RPMI7951 (cell line): Measurements from ENCODE around the gene LATS1. TPM values are rescaled to one million over a fixed set of nuclear protein-coding genes. Genes with fewer than 3 reads are reported as not detected.
"Not testable (repeated sequence)": the region's sequence is repeated elsewhere in the genome, so short reads cannot be mapped to it uniquely, and the experiment has no call there.

Source experiments
- DNase-seq: peaks from one replicate; pipeline ENCODE4 v3.0.0-alpha.2; 2012; ENCODE audit warnings: low read depth
- total RNA-seq: library from RNA; depleted of rRNA; stranded (reverse); fragments of >200 nt; shearing (Covaris generic); gene quantifications from 2 replicates; pipeline ENCODE4 v1.2.3, GENCODE V29; 2014

The LATS1 gene
- total RNA-seq, 1 experiment from 2014 or later: 23.1 TPM

GRCh38 chr6:149728499-149729234 is 10.8 kb upstream of the LATS1 start:
- DNase-seq: no peak

- no peak for DNase-seq
Observed at GRCh38 chr6:149727793-149728498, 10.0 kb upstream of the LATS1 start.

- no peak for DNase-seq
Observed at GRCh38 chr6:149725785-149726184, 7.9 kb upstream of the LATS1 start.

GRCh38 chr6:149723771-149724417 is 6.0 kb upstream of the LATS1 start:
- DNase-seq: peak; percentile 84

GRCh38 chr6:149723262-149723661 is 5.4 kb upstream of the LATS1 start:
- no peak for DNase-seq

GRCh38 chr6:149719531-149719930 is 1.6 kb upstream of the LATS1 start:
- no peak for DNase-seq

- no peak for DNase-seq
Observed at GRCh38 chr6:149717255-149717587, 680 bp downstream of the LATS1 start.

GRCh38 chr6:149716181-149716963 is 1.5 kb downstream of the LATS1 start:
- DNase-seq: peak; percentile 41

GRCh38 chr6:149714442-149714841 is 3.5 kb downstream of the LATS1 start:
- no peak for DNase-seq

- no peak for DNase-seq
Observed at GRCh38 chr6:149711711-149712110, 6.2 kb downstream of the LATS1 start.

- DNase-seq: no peak
Observed at GRCh38 chr6:149701714-149702113, 16.2 kb downstream of the LATS1 start.

GRCh38 chr6:149699150-149699549 is 18.8 kb downstream of the LATS1 start:
- no peak for DNase-seq

GRCh38 chr6:149698175-149698574 is 19.7 kb downstream of the LATS1 start:
- DNase-seq: no peak

- no peak for DNase-seq
Observed at GRCh38 chr6:149696901-149697300, 21.0 kb downstream of the LATS1 start.

- no peak for DNase-seq
Observed at GRCh38 chr6:149694921-149695320, 23.0 kb downstream of the LATS1 start.

- DNase-seq: no peak
Observed at GRCh38 chr6:149691201-149691600, 26.7 kb downstream of the LATS1 start.

GRCh38 chr6:149686230-149686629 is 31.7 kb downstream of the LATS1 start:
- DNase-seq: no peak

GRCh38 chr6:149683256-149683859 is 34.5 kb downstream of the LATS1 start:
- DNase-seq: no peak

GRCh38 chr6:149681845-149682244 is 36.1 kb downstream of the LATS1 start:
- not testable (repeated sequence) for DNase-seq

GRCh38 chr6:149681209-149681608 is 36.7 kb downstream of the LATS1 start:
- DNase-seq: no peak

GRCh38 chr6:149680503-149680902 is 37.4 kb downstream of the LATS1 start:
- DNase-seq: no peak

GRCh38 chr6:149672265-149672664 is 45.6 kb downstream of the LATS1 start:
- DNase-seq: not testable (repeated sequence)
